NT2/D1 (cell line): ENCODE data around the gene PCSK9.

Source experiments
- YY1 ChIP-seq: IDR thresholded peaks from 2 replicates; pipeline ENCODE4 v1.6.1; 2011; ENCODE audit not compliant: insufficient read length, insufficient read depth
- ZNF274 ChIP-seq: IDR thresholded peaks from 2 replicates; pipeline ENCODE4 v1.6.1; 2011; ENCODE audit warnings: mild to moderate bottlenecking, low read depth, low read length

GRCh38 chr1:55051169-55051568 is 11.8 kb downstream of the PCSK9 start:
- TF ChIP-seq YY1: no peak
- no peak for TF ChIP-seq ZNF274
